Putamen (tissue), 1 donor: ENCODE measurements around the gene GCGR.
A peak's percentile ranks its signal among the peaks of the same experiment; 100 is the strongest.

Source experiments
- DNase-seq: peaks from one replicate; pipeline ENCODE4 v3.0.0-alpha.2; 2016; ENCODE audit warnings: low spot score

GCGR gene

GRCh38 chr17:81846743-81847689 is 43.1 kb downstream of the GCGR start:
- DNase-seq, result no peak

GRCh38 chr17:81849457-81849856 is 45.5 kb downstream of the GCGR start:
- DNase-seq, result no peak

- DNase-seq, result no peak
Measured at GRCh38 chr17:81851423-81851822, 47.5 kb downstream of the GCGR start.

- DNase-seq, result no peak
Measured at GRCh38 chr17:81852237-81852636, 48.3 kb downstream of the GCGR start.

- no peak for DNase-seq
Measured at GRCh38 chr17:81854974-81855774, 51.2 kb downstream of the GCGR start.

GRCh38 chr17:81858170-81858966 is 54.4 kb downstream of the GCGR start:
- no peak for DNase-seq

GRCh38 chr17:81858967-81859905 is 55.3 kb downstream of the GCGR start:
- DNase-seq, result no peak

- DNase-seq, result no peak
Measured at GRCh38 chr17:81859906-81860755, 56.2 kb downstream of the GCGR start, which contains the start of gene P4HB. Gene P4HB, minus strand, starts transcription at chr17:81860535. Its CDS starts 64 bp downstream, at chr17:81860471.

- DNase-seq, result peak; percentile 100
Measured at GRCh38 chr17:81860756-81861568, 57.0 kb downstream of the GCGR start.

- DNase-seq, result no peak
Measured at GRCh38 chr17:81863123-81863675, 59.2 kb downstream of the GCGR start.
